Measurements from ENCODE around the gene CES5A. TPM values are rescaled to one million over a fixed set of nuclear protein-coding genes. Genes with fewer than 3 reads are reported as not detected.
"Not testable (repeated sequence)": the region's sequence is repeated elsewhere in the genome, so short reads cannot be mapped to it uniquely, and the experiment has no call there.

The CES5A gene
- total RNA-seq, 2 experiments from 2014 or later = not detected

DNA sequence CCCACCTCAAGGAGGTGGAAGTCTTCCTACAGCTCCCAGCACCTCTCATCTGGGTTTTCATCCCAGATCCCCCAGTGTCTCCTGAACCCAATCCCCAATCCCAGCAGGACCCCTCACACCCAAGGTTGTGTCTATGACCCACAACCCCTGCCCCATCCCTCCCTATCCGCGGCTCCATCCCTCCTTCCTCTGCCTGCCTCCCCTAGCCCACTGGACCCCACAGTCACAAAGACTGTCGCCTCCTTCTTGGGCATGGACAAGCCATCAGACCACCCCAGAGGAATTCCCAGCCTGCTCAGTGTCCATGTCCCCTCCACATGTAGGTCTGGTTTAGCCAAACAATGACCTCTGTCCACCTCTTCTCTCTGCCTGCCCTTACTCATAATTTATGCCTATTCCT lies 54.6 kb downstream of the CES5A start:
- DNase-seq = no peak
- Mint-ChIP-seq H3K9me3 (no peaks in the 10 kb centered on the region), H3K4me1 (ENCODE audit: low read depth) (no peaks in the 10 kb centered on the region), H3K27ac (no peak overlapping the region), H3K4me3 (no peak overlapping the region), H3K36me3 (no peaks in the 10 kb centered on the region), H3K27me3 (peaks cover 18% of the 10 kb centered on the region)
- POLR2A ChIA-PET = no interaction called here
- intact Hi-C loops (cut with micrococcal nuclease) = no loop called here
- CTCF ChIA-PET = no interaction called here

DNA sequence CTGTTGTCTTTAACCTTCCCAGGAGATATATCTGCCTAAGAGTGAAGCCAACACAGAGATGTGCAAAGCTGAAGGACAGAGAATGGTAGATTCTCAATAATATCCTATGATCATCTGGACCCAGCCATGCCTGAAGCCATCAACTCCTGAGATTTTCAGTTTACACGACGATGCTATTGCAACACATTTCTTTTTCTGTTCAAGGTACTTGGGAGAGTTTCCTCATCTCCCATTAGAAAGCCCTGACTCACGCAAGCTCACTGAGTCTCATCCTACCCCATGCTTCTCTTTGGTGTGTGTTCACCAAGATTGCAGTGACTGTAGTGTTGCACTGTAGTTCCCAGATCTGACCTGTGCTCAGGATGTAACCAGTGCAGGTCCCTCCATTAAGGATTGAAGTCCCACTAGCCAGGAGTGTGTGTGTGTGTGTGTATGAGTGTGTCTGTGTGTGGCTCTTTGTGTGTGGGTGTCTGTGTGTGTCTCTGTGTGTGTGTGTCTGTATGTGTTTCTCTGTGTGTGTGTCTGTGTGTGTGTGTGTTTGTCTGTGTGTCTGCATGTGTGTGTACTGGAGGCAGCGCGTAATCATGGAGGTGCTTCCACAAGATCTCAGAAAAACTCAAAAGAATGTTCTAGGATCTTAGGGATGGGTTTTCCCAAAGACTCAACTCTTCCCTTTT lies 57.8 kb downstream of the CES5A start:
- Mint-ChIP-seq H3K27me3 (peaks cover 18% of the 10 kb centered on the region), H3K36me3 (no peaks in the 10 kb centered on the region), H3K4me1 (ENCODE audit: low read depth) (no peaks in the 10 kb centered on the region), H3K9me3 (no peaks in the 10 kb centered on the region), H3K4me3 (no peak overlapping the region), H3K27ac (no peak overlapping the region)
- intact Hi-C loops (cut with micrococcal nuclease) = no loop called here
- ChIA-PET CTCF (no interaction called here), POLR2A (no interaction called here)
- no peak for DNase-seq

DNA sequence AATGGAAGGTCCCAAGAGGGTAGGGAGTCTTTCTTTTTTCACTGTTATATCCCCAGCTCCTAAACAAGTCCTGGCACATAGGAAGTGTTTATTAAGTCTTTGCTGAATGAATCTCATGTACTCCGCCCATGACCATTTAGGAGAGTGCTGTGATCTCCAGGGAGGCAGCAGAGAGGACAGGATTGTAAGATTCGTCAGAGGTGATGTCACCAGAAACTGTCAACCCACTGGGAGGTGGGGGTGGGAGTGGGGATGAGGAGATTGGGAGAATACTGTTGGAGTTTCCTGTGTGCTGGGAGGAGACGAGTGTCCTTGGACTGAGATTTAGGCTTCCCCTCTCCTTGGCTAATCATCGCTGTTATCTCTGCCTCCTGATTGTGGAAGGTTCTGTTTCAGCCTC lies 59.0 kb downstream of the CES5A start:
- H3K27ac Mint-ChIP-seq; CTCF ChIA-PET; POLR2A ChIA-PET; H3K36me3 Mint-ChIP-seq; H3K4me1 Mint-ChIP-seq (ENCODE audit: low read depth); H3K9me3 Mint-ChIP-seq; DNase-seq; H3K4me3 Mint-ChIP-seq; intact Hi-C loops (cut with micrococcal nuclease): not testable (repeated sequence)
- peaks cover 18% of the 10 kb centered on the region for H3K27me3 Mint-ChIP-seq

DNA sequence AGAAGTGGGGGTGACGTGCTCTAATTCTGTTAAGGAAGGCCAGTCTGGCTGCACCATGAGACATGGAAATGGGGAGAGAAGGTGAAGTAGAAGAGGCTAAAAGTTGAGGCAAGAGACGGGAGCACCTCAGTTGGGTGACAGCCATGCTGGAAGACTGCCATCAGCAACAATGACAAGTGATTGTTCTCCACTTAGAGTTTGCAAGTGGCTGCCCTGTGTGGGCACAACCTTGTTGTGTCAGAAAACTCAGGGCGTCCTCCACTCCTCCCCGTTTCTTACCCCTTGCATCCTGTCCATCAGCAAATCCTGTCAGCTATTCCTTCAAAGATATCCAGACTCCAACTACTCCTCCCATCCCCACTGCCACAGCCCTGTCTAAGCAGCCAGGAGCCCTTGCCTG lies 59.9 kb downstream of the CES5A start:
- H3K36me3 Mint-ChIP-seq = no peaks in the 10 kb centered on the region
- H3K4me3 Mint-ChIP-seq = no peak overlapping the region
- H3K4me1 Mint-ChIP-seq (ENCODE audit: low read depth) = no peaks in the 10 kb centered on the region
- no peak for DNase-seq
- POLR2A ChIA-PET = no interaction called here
- CTCF ChIA-PET = no interaction called here
- H3K27ac Mint-ChIP-seq = no peak overlapping the region
- H3K27me3 Mint-ChIP-seq = peaks cover 16% of the 10 kb centered on the region
- H3K9me3 Mint-ChIP-seq = no peaks in the 10 kb centered on the region
- intact Hi-C loops (cut with micrococcal nuclease) = no loop called here

DNA sequence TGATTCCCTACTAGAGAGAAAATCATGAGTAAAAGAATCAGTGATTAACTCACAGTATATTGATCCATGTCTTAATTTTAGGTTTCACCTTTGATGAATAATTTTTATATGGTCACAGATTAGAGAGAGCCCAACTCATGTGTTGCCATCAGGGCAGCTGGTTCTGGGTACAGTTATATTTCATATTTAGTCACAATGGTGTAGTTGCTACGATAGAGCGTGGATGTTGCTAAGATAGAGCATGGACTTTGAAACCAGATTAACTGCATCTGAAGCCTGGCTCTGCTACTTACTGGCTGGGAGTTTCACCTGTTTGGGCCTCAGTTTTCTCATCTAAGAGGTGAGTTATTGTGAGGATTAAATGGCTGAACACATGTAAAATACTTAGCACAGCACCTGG lies 61.0 kb downstream of the CES5A start:
- H3K4me1 Mint-ChIP-seq (ENCODE audit: low read depth); POLR2A ChIA-PET; H3K36me3 Mint-ChIP-seq; H3K4me3 Mint-ChIP-seq; intact Hi-C loops (cut with micrococcal nuclease); H3K9me3 Mint-ChIP-seq; H3K27ac Mint-ChIP-seq; DNase-seq; CTCF ChIA-PET: not testable (repeated sequence)
- peaks cover 18% of the 10 kb centered on the region for H3K27me3 Mint-ChIP-seq

DNA sequence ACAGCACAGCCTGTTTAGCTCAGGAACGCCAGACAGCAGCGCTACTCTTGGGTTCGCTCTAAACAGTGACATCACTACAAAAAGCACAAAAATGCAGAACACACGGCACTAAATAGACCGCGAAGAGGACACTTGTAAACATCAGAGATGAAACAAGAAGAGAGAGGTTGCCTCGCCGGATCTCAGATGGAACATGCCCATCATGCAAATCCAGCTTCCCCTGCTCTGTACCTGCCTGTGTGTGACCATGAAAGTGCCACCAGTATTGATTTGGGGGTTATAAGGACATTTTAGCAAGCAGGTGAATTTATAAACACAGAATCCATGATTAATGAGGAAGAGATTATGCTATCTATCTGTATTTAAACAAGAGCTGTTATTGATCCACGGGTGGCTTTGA lies 61.4 kb downstream of the CES5A start:
- intact Hi-C loops (cut with micrococcal nuclease); DNase-seq; H3K36me3 Mint-ChIP-seq; H3K4me3 Mint-ChIP-seq; CTCF ChIA-PET; H3K4me1 Mint-ChIP-seq (ENCODE audit: low read depth); H3K9me3 Mint-ChIP-seq; H3K27ac Mint-ChIP-seq; POLR2A ChIA-PET: not testable (repeated sequence)
- H3K27me3 Mint-ChIP-seq = peaks cover 18% of the 10 kb centered on the region

DNA sequence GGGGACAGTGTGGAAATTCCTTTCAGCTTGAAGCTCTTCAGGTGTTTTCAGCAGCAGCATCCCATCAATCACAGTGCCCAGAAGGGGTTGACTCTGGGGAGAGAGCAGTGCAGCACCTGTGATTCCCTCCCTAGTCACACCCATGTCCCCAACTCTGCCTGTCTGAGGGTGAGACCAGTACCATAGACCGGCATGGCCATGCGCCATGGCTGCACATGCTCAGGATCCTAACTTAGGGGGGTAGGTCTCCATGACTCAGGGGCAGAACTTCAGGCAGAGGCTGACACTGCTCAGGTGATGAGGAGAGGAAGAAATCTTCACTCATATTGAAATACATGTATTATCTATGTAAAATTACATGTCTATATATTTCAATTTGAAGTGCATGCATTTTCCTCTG lies 62.2 kb downstream of the CES5A start:
- ChIA-PET POLR2A (no interaction called here), CTCF (no interaction called here)
- Mint-ChIP-seq H3K27ac (no peak overlapping the region), H3K36me3 (no peaks in the 10 kb centered on the region), H3K4me3 (no peak overlapping the region), H3K4me1 (ENCODE audit: low read depth) (no peaks in the 10 kb centered on the region), H3K27me3 (peaks cover 18% of the 10 kb centered on the region), H3K9me3 (no peaks in the 10 kb centered on the region)
- DNase-seq = no peak
- intact Hi-C loops (cut with micrococcal nuclease) = no loop called here

DNA sequence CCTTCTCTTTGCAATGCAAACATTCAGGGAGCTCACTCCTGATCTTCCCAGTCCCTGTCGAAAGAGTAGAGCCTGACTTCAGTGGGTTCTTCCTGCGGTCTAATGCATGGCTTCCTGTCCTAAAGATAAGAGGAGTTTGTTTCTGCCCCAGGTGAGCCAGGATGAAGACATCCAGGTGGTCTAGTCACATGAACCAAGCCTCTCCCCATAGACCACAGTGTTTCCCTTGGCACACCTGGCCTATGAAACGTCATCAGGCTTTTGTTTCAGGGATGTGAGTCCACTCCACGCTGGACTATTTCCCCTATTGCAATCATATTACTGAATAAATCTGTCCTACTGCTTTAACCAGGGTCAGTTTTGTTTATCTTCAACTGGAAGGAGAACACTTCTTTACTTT lies 63.4 kb downstream of the CES5A start:
- Mint-ChIP-seq H3K27me3 (peaks cover 11% of the 10 kb centered on the region), H3K9me3 (no peaks in the 10 kb centered on the region), H3K4me1 (ENCODE audit: low read depth) (no peaks in the 10 kb centered on the region), H3K27ac (no peak overlapping the region), H3K36me3 (no peaks in the 10 kb centered on the region), H3K4me3 (no peak overlapping the region)
- intact Hi-C loops (cut with micrococcal nuclease) = no loop called here
- POLR2A ChIA-PET = no interaction called here
- CTCF ChIA-PET = no interaction called here
- DNase-seq = no peak

DNA sequence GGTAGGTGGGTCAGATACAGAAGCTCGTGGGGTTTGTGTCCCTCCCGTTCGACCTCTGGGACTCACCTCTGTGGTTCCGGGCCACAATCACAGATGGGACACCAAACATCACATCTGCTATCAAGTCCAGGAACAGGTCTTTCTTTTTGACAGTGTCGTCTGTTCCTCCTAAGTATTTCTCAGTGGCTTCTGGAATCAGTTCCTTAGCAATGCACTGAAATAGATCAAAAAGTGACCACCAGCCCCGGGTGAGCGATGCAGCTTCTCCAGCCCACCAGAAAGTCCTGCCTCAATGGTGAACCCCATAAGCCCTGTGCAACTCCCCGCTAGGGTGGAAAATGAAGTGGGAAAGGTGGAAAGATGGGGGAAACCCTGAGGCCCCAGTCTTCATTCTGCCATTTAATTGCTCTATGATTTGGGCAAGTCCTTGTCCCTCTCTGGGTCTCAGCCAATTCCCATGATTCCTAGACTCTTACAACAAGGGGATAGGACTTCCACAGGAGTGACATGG lies 64.7 kb downstream of the CES5A start:
- Mint-ChIP-seq H3K4me3 (no peak overlapping the region), H3K36me3 (no peaks in the 10 kb centered on the region), H3K9me3 (no peaks in the 10 kb centered on the region), H3K27me3 (peaks cover 5% of the 10 kb centered on the region), H3K27ac (no peak overlapping the region), H3K4me1 (ENCODE audit: low read depth) (no peaks in the 10 kb centered on the region)
- ChIA-PET CTCF (no interaction called here), POLR2A (no interaction called here)
- no peak for DNase-seq
- intact Hi-C loops (cut with micrococcal nuclease) = no loop called here

DNA sequence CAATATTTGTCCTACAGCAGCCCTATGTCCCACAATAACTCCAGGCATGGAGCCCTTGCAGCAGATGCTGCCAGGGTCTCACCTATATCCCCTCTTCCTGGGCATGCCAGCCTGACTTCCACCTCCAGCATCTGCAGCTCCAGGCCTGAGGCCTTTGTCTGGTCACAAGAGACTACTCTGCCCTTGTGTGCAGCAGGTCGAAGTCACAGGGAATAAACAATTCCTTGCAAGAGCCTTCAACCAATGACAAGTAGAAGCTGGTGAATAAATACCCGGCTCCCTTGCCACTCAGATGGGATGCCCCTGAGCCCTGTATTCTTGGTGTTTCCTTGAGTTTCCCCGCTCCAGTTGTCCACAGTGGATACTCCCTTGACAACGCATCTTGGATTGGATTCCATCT lies 65.3 kb downstream of the CES5A start:
- H3K36me3 Mint-ChIP-seq = no peaks in the 10 kb centered on the region

DNA sequence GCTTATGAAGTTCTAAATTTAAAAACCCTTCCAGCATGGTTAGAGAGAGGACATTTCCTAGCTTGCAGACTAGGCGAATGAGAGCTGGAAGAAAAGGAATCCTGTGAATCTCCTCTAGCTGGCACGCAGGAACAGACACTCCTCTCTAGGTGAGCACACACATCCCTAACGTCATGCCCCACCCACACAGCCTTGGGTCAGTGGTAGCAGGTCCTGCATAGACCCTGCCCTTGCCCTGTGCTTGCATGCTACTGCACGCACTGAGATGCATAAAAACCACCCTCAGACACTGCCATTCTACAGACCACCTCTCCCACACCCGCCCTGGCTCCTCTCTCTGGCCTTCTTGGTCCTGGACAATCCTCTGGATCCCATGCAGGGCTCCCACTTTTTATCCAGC lies 65.8 kb downstream of the CES5A start:
- ChIA-PET CTCF (no interaction called here), POLR2A (no interaction called here)
- Mint-ChIP-seq H3K27ac (no peak overlapping the region), H3K4me1 (ENCODE audit: low read depth) (no peaks in the 10 kb centered on the region), H3K9me3 (no peaks in the 10 kb centered on the region), H3K36me3 (no peaks in the 10 kb centered on the region), H3K27me3 (peaks cover 5% of the 10 kb centered on the region), H3K4me3 (no peak overlapping the region)
- DNase-seq = no peak
- intact Hi-C loops (cut with micrococcal nuclease) = no loop called here

More for the DNA sequence above, 65.3 kb downstream of the CES5A start:
- H3K27me3 Mint-ChIP-seq = peaks cover 5% of the 10 kb centered on the region
- H3K27ac Mint-ChIP-seq = no peak overlapping the region
- CTCF ChIA-PET = no interaction called here
- POLR2A ChIA-PET = no interaction called here
- intact Hi-C loops (cut with micrococcal nuclease) = no loop called here
- H3K4me3 Mint-ChIP-seq = no peak overlapping the region
- DNase-seq = no peak
- no peaks in the 10 kb centered on the region for H3K9me3 Mint-ChIP-seq
- H3K4me1 Mint-ChIP-seq (ENCODE audit: low read depth) = no peaks in the 10 kb centered on the region

DNA sequence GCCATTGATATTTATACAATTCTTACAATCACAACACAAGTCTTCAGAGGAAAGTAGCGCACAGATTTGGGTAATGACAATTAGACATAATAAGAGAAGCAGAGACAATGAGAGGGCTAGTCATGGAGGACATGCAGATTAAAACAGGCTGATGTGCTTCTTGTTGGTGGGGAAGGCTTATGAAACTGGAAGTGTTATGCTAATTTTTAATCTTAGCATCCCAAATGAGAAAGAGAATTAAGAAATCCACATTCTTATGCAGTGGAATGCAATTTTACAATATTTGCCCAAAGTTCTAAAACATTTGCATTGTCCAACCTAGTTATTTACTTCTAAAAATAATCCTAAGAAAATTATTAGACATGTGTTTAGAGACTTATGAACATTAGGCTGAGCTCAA lies 66.9 kb downstream of the CES5A start:
- H3K4me3 Mint-ChIP-seq; intact Hi-C loops (cut with micrococcal nuclease); DNase-seq; H3K4me1 Mint-ChIP-seq (ENCODE audit: low read depth); H3K27ac Mint-ChIP-seq; CTCF ChIA-PET; H3K9me3 Mint-ChIP-seq; H3K36me3 Mint-ChIP-seq; POLR2A ChIA-PET; H3K27me3 Mint-ChIP-seq: not testable (repeated sequence)

DNA sequence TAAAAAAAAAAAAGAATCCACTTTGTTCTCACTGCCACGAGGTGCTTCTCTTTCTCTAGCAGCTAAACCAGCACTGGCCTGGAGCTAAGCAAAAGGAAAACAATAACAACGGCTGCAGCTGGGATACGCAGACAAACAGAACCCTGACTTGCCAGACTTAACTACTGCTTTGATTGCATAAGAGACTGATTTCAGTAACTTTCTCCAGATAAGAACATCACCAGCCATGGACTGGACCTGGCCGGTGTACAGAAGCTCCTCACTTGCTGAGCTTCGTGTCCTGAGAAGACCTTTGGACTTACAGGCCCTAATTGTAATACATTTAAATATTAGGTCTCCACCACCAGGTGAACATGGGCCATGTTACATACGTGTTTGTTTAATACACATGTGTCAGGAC lies 70.1 kb downstream of the CES5A start:
- POLR2A ChIA-PET; H3K9me3 Mint-ChIP-seq; DNase-seq; H3K4me3 Mint-ChIP-seq; H3K27ac Mint-ChIP-seq; H3K36me3 Mint-ChIP-seq; intact Hi-C loops (cut with micrococcal nuclease); H3K27me3 Mint-ChIP-seq; H3K4me1 Mint-ChIP-seq (ENCODE audit: low read depth); CTCF ChIA-PET: not testable (repeated sequence)

All from activated CD4-positive, alpha-beta memory T cell treated with anti-CD3 and anti-CD28 coated beads for 36 hours (primary cell).